ENCODE data around the gene LRIT3. TPM values are rescaled to one million over a fixed set of nuclear protein-coding genes. Genes with fewer than 3 reads are reported as not detected.

Gene LRIT3
- polyA plus RNA-seq, 3 donors: 0.07 TPM; not detected in 2

DNA sequence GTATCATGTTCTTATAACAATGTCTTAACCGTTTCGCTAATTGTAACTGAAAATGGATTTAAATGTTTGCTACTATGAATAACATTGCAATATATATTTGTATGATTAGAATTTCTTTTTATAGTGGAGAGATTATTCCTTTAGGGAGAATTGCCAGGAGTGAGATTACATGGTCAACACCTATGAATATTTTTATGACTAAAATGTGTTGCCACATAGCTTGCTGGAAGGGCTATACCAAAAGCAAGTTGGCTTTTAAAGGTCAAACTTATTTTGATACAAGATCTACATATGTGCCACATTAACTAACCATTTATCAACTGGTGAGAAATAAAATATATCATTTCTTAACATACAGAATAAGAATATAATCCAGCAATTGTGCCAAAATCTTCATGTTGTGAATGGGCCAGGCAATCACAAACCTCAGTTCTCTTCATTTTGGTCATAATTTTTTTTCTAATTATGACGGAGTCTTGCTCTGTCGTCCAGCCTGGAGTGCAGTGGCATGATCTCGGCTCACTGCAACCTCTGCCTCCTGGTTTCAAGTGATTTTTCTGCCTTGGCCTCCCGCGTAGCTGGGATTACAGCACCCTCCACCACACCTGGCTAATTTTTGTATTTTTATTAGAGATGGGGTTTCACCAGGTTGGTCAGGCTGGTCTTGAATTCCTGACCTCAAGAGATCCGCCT is 54.8 kb downstream of the LRIT3 start:
- intact Hi-C loops (cut with micrococcal nuclease): no loop called here
- Histone ChIP-seq H3K36me3 (replicated peaks in 1 of 2; ENCODE audit: control insufficient read depth in 1 of 2, insufficient read depth in 2 of 2, low read length in 2 of 2) (no peaks in the 10 kb centered on the region), H3K79me2 (ENCODE audit: insufficient read depth, low read length) (no peaks in the 10 kb centered on the region), H3K27ac (ENCODE audit: low read depth in 1 of 2, low read length in 2 of 2) (no peak overlapping the region), H3K4me3 (replicated peaks in 1 of 3; ENCODE audit: low read depth in 2 of 3, low read length in 3 of 3) (no peak overlapping the region), H3K4me2 (replicated peaks; ENCODE audit: extremely low read depth, low read length, poor library complexity, severe bottlenecking) (no peak overlapping the region), H3K27me3 (ENCODE audit: control insufficient read depth in 2 of 2, insufficient read depth in 2 of 2, low read length in 2 of 2) (no peaks in the 10 kb centered on the region), H3K9ac (ENCODE audit: insufficient read depth, low read length, poor library complexity, severe bottlenecking) (no peak overlapping the region), H2AFZ (ENCODE audit: insufficient read depth, low read depth, low read length, poor library complexity, severe bottlenecking) (no peak overlapping the region), H4K20me1 (ENCODE audit: insufficient read depth, low read length) (no peaks in the 10 kb centered on the region), H3K4me1 (ENCODE audit: control insufficient read depth in 1 of 2, insufficient read depth in 2 of 2, low read length in 2 of 2) (no peaks in the 10 kb centered on the region), H3K9me3 (replicated peaks in 1 of 2; ENCODE audit: control insufficient read depth in 1 of 2, insufficient read depth in 1 of 2, low read length in 2 of 2) (peaks cover 9 to 13% of the 10 kb centered on the region in 2 donors)
- H3K9me3 Mint-ChIP-seq: peaks cover 11 to 20% (median 17%) of the 10 kb centered on the region in 7 donors
- no peak overlapping the region for H3K27ac Mint-ChIP-seq
- no peaks in the 10 kb centered on the region for H3K27me3 Mint-ChIP-seq (ENCODE audit: low read depth in 3 of 3)
- no peaks in the 10 kb centered on the region for H3K4me1 Mint-ChIP-seq
- H3K36me3 Mint-ChIP-seq: no peaks in the 10 kb centered on the region
- TF ChIP-seq, protein P1, sequence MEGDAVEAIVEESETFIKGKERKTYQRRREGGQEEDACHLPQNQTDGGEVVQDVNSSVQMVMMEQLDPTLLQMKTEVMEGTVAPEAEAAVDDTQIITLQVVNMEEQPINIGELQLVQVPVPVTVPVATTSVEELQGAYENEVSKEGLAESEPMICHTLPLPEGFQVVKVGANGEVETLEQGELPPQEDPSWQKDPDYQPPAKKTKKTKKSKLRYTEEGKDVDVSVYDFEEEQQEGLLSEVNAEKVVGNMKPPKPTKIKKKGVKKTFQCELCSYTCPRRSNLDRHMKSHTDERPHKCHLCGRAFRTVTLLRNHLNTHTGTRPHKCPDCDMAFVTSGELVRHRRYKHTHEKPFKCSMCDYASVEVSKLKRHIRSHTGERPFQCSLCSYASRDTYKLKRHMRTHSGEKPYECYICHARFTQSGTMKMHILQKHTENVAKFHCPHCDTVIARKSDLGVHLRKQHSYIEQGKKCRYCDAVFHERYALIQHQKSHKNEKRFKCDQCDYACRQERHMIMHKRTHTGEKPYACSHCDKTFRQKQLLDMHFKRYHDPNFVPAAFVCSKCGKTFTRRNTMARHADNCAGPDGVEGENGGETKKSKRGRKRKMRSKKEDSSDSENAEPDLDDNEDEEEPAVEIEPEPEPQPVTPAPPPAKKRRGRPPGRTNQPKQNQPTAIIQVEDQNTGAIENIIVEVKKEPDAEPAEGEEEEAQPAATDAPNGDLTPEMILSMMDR (IDR thresholded peaks at IDR 0.05): no peak
- no CpG with 5 or more reads among the region's 8 CpGs for WGBS (ENCODE audit: insufficient coverage)
- DNase-seq: no peak
- no peak overlapping the region for H3K4me3 Mint-ChIP-seq

DNA sequence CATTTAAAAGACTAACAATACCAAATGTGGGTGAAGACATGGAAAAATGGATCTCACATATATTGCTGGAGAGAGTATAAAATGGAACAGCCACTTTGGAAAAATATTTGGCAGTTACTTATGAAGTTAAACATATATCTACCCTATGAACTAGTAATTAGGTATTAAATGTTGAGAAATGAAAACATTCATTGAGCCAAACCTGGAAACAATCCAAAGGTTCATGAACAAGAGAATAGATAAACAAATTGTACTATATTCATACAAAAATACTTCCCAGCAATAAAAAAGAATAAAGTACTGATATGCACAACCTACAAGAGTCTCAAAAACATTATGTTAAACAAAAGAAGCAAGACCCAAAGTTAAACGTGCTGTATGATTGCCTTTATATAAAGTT is 60.8 kb downstream of the LRIT3 start:
- DNase-seq: no peak

More for the DNA sequence above, 60.8 kb downstream of the LRIT3 start:
- H3K4me3 Mint-ChIP-seq: no peak overlapping the region
- H3K27ac Mint-ChIP-seq: no peak overlapping the region
- no peak overlapping the region for H3K4me3 ChIP-seq (replicated peaks in 1 of 3; ENCODE audit: low read depth in 2 of 3, low read length in 3 of 3)
- H4K20me1 ChIP-seq (ENCODE audit: insufficient read depth, low read length): no peaks in the 10 kb centered on the region
- H3K27me3 Mint-ChIP-seq (ENCODE audit: low read depth in 3 of 3): no peaks in the 10 kb centered on the region
- H3K9ac ChIP-seq (ENCODE audit: insufficient read depth, low read length, poor library complexity, severe bottlenecking): no peak overlapping the region
- H3K4me2 ChIP-seq (replicated peaks; ENCODE audit: extremely low read depth, low read length, poor library complexity, severe bottlenecking): no peak overlapping the region
- H3K79me2 ChIP-seq (ENCODE audit: insufficient read depth, low read length): no peaks in the 10 kb centered on the region
- no peaks in the 10 kb centered on the region for H3K36me3 Mint-ChIP-seq
- H3K4me1 Mint-ChIP-seq: peaks cover 8% of the 10 kb centered on the region
- H3K36me3 ChIP-seq (replicated peaks in 1 of 2; ENCODE audit: control insufficient read depth in 1 of 2, insufficient read depth in 2 of 2, low read length in 2 of 2): no peaks in the 10 kb centered on the region
- intact Hi-C loops (cut with micrococcal nuclease): no loop called here
- H3K27ac ChIP-seq (ENCODE audit: low read depth in 1 of 2, low read length in 2 of 2): no peak overlapping the region
- H3K27me3 ChIP-seq (ENCODE audit: control insufficient read depth in 2 of 2, insufficient read depth in 2 of 2, low read length in 2 of 2): no peaks in the 10 kb centered on the region
- peaks cover 0 to 4% (median 3%) of the 10 kb centered on the region in 7 donors for H3K9me3 Mint-ChIP-seq
- no peak overlapping the region for H2AFZ ChIP-seq (ENCODE audit: insufficient read depth, low read depth, low read length, poor library complexity, severe bottlenecking)
- no CpG with 5 or more reads among the region's 1 CpG for WGBS (ENCODE audit: insufficient coverage)
- TF ChIP-seq, protein P1 (IDR thresholded peaks at IDR 0.05): no peak
- peaks cover 0 to 5% of the 10 kb centered on the region in 2 donors for H3K4me1 ChIP-seq (ENCODE audit: control insufficient read depth in 1 of 2, insufficient read depth in 2 of 2, low read length in 2 of 2)
- H3K9me3 ChIP-seq (replicated peaks in 1 of 2; ENCODE audit: control insufficient read depth in 1 of 2, insufficient read depth in 1 of 2, low read length in 2 of 2): no peaks in the 10 kb centered on the region
